K562 treated with DMSO at 1 percent for 48 hours (cell line): ENCODE data around the gene TUSC7. TPM values are rescaled to one million over a fixed set of nuclear protein-coding genes. Genes with fewer than 3 reads are reported as not detected.

ENCODE experiments used
- total RNA-seq: library from RNA; unstranded; fragments of 300-600 nt; gene quantifications from 2 replicates; pipeline ENCODE4 v1.2.3, GENCODE V29; 2022; ENCODE audit warnings: low replicate concordance; ENCODE audit errors: extremely low read depth

Gene TUSC7
- total RNA-seq = not detected in 2 replicates

GRCh38 chr3:116709479-116709878 lies at the start of gene TUSC7:
Gene TUSC7 (plus strand): TSS chr3:116709779.

